ENCODE measurements around the gene DNAJA3.

Gene DNAJA3

DNA sequence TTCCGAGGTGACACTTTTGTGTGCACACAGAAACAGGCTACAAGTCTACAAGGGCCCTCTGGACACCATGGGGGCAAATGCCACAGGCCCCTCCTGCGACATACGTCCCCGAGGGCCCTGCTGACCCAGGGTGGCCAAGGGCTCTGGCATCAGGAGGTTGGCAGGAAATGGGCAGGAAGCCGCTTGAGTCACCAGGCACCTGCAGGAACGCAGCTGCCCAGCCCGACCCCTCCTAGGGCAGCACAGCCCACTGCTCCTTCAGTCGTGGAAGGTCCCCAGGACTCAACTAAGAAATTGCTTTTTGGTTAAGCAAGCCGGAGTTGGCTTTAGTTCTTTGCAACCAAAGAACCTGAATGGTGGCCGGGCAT, 17.4 kb upstream of the DNAJA3 start:
- no peak for DNase-seq

- DNase-seq = no peak
These were observed 16.4 kb upstream of the DNAJA3 start for GRCh38 chr16:4409081-4409932.

- peak; percentile 92 for DNase-seq
These were observed 15.2 kb upstream of the DNAJA3 start for GRCh38 chr16:4410335-4411075.

GRCh38 chr16:4411684-4412083, 14.0 kb upstream of the DNAJA3 start:
- DNase-seq = no peak

DNA sequence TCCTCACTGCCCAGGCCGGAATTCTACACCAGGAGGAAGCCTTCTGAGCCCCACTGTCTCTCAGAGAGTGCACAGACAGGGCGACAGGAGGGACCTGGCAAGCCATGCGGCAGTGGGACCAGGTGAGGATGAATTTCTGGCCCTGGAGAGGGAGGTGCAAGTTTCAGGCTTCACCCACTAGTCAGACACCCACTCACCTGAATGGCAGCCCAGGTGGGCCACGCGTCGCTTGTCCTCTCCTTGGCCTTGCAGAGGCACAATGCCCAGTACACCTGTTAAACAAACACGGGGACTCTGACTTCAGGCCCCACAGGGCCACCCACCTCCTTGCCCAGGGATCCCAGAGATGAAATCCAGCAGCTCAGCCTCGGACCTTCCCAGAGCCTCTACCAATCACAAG, 13.5 kb upstream of the DNAJA3 start:
- no peak for DNase-seq

- DNase-seq = no peak
These were observed 12.8 kb upstream of the DNAJA3 start for GRCh38 chr16:4412854-4413253.

- no peak for DNase-seq
These were observed 11.3 kb upstream of the DNAJA3 start for GRCh38 chr16:4414187-4414917.

DNA sequence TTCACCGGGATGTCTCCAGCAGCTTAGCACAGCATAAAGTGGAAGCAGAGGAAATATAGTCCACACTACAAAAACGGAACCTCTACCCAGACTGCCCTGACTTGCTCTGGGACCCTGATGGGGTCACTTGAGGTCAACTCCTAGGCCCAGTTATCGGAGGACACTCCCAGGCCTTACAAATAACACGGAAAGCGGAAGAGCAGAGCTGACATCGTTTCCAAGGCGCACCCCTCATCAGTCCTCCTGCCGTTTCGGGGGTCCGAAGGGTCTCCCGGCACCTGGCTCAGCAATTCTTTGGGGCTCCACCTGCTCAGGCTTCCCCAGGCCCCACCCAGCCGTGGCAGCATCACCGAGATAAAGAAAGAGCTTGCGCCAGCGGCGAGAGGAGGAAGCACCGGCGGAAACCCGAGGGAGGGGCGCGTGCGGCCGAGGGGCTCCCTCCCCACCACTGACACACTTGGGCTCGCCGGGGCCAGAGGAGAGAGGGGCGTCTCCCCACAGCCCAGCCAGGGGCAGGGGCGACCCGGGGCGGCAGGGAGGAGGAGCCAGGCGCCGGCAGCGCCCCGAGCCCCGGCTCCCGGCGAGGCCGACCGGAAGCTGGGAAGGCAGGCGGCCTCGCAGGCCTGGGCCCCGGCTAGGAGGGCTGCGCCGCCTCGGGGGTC, 10.0 kb upstream of the DNAJA3 start:
- DNase-seq = no peak

DNA sequence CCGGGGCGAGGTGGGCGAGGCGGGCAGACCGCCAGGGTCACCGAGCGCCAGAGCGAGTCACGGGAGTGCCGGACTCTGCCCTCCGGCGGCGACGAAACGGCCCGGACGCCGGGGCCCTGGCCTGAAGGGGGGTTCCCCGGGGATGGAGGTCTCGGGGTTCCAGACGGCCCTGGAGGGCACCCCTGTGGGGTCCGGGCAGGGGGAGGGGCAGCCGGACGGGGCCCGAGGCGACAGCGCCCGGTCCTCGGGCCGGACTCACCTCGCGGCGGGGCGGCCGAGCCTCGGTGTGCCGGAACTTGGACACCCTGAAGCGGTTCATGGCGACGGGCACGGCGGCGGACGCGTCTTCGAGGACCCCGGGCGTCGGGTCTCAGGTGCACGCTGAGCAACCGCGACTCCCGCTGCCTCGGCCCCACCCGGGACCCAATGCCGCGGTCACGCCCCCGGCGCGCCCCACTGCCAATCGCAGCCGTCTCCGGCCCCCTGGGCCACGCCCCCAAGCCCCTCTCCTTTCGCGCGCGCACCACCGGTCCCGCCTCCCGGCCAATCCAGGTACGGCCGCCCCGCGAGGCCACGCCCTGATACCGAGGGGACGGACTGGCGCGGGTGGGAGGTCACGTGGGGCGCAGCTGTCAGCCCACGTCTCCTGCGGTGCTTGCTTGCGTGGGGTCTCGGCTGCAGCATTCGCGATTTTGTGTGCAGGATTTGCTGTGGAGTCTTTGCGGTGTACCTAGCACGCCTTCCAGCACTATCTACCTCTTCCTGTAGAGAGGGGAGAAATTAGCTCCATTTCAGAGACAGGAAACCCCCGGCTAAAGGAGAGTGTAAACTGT, 9.3 kb upstream of the DNAJA3 start, which contains the start of gene CORO7:
Gene CORO7, minus strand, starts transcription at position 397 of the 833 bp plus-strand sequence. Its CDS starts 78 bp downstream, at position 319.
- peak; percentile 83 for DNase-seq

- DNase-seq = no peak
These were observed 6.2 kb upstream of the DNAJA3 start for GRCh38 chr16:4419402-4419959.

- no peak for DNase-seq
These were observed 5.1 kb upstream of the DNAJA3 start for GRCh38 chr16:4420505-4421105.

GRCh38 chr16:4426021-4426684, 485 bp downstream of the DNAJA3 start:
- DNase-seq = no peak

GRCh38 chr16:4426722-4427372, 1.2 kb downstream of the DNAJA3 start:
- no peak for DNase-seq

DNA sequence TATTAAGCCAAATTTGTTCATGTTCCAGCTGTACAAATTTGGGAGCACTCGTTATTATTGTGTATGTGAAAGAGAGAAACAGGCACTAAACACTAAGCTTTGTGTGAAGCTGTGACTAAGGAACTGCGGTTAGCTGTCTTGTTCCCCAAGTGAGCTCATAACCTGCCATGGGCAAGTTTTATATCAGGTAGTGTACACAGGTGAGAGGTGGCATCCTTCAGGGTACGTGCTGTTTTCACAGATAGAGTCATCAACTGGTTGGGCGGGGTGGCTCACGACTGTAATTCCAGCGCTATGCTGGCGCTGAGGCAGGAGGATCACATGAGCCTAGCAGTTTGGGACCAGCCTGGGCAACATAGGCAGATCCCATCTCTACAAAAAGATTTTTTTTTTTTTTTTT, 2.8 kb downstream of the DNAJA3 start:
- DNase-seq = no peak

- no peak for DNase-seq
These were observed 5.4 kb downstream of the DNAJA3 start for GRCh38 chr16:4431023-4431422.

- DNase-seq = no peak
These were observed 7.6 kb downstream of the DNAJA3 start for GRCh38 chr16:4433228-4433627.

GRCh38 chr16:4433914-4434787, 8.5 kb downstream of the DNAJA3 start:
- DNase-seq = no peak

GRCh38 chr16:4435337-4436067, 9.8 kb downstream of the DNAJA3 start:
- DNase-seq = no peak
